HG03342 (cell line): Measurements from ENCODE around the gene CCSER1.

Source experiments
- ATAC-seq: cut with Tn5 transposase; IDR thresholded peaks from one replicate; pipeline ENCODE4 v1.9.1; 2021; ENCODE audit warnings: mild to moderate bottlenecking, moderate library complexity; ENCODE audit not compliant: unreplicated experiment

CCSER1 gene

DNA sequence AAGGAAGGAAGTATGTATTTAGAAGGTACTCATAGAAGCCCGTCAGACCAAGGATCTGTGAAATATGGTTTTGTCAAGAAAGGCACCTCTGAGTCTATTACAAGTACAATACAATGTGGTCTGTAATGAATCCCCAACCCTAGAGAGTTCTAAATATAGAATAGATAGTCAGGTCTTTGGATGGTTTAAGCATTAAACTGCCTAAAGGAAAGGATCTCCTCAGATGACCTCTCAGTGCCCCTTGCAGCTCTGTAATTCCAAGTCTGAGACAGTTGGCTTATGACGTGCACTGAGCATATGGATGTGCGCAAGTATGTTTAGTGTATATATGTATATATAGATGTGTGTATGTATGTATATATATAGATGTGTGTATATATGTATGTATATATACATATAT lies 62.0 kb downstream of the CCSER1 start:
- ATAC-seq, result no peak

DNA sequence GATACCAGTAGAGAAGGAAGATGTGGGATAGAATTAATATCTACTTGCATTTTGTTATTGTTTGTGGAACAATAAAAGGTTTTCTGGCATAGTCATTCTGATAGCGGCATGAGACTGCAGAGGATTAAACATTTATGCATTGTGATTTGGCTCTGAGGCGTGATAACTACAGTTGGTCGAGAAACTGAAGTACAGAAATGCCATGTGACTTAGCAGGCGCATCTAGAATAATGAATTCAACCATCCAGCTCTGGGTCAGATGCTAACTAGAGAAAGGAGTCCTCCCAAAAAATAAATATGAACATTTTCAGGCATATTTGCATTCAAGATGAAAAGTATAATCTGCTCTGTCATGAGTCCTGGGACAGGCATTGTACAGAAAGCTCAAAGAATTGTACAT lies 62.8 kb downstream of the CCSER1 start:
- ATAC-seq, result no peak

DNA sequence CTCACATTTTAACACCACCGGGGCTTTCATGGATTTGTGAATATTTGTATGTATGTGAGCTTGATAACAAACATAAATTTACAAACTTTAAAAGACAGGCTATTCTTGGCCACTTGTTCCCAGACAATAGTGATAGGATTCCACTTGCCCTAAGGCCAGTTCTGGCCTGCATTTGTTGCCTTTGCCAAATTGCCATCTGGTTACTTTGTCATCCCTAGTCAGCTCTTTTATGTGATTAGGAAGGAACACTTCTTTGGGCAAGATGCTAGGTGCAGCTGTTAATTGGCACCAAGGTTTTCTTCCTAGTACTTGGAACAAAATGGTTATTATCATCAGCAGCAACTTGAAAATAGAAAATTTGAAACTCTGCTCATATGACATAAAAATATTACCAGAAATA lies 63.3 kb downstream of the CCSER1 start:
- ATAC-seq, result no peak

DNA sequence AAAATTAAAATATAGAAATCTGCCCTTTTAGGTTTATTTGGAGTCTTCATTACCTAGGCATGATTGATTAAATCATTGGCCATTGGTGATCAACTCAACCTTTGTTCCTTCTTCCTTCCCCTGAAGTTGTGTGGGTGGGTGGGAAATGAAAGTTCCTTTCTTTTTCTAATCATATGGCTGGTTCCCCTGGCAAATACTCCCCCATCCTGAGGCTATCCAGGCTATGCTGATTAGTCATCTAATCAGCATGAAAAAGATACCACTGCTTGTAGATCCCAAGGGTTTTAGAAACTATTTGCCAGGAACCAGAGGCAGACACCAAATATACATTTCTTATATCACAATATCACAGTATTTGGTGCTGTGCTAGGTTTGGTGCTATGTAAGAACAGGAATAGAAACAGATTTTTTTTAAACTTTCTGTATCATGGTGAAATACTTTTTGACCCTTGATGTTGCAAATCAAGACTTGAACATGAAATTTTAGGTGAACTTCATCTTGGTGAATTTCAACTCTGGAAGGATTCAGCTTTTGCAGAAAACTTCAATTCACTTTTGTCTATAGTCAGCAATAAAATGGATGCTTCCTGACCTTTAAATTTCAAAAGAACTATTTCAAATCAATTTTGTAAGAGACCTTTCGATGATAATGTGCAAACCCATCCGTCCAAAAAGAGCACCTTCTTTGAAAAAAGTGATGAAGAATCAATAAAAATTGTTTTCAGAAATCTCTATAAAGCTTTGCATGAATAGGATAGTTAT lies 71.1 kb downstream of the CCSER1 start:
- no peak for ATAC-seq

DNA sequence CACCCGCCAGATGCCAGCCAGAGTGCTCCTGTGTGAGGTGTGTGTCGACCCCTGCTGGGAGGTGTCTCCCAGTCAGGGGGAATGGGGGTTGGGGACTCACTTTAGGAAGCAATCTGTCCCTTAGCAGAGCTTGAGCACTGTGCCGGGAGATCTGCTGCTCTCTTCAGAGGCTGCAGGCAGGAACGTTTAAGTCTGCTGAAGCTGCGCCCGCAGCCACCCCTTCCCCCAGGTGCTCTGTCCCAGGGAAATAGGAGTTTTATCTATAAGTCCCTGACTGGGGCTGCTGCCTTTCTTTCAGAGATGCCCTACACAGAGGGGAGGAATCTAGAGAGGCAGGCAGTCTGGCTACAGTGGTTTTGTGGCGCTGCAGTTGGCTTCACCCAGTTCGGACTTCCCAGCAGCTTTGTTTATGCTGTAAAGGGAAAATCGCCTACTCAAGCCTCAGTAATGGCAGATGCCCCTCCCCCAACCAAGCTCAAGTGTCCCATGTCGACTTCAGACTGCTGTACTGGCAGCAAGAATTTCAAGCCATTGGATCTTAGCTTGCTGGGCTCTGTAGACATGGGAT lies 80.8 kb downstream of the CCSER1 start:
- no peak for ATAC-seq

DNA sequence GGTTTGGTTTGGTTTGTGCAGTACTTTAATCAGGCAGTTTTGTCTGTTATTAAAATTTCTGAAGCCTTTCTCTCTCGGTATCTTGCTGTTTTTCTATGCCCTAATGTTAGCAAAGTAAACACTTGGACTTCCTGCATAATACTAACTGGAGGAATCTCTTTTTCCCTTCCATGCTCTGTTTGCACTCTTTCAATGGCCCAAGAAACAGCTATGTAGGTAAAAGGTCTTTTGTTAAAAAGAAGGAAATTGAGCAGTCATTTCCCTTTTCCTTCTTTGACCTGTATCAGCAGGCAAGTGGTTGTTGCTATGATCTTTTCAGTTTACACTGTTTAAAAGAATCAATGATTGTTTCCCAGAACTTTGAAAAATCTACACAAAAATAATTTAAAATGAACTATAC lies 82.7 kb downstream of the CCSER1 start:
- no peak for ATAC-seq

DNA sequence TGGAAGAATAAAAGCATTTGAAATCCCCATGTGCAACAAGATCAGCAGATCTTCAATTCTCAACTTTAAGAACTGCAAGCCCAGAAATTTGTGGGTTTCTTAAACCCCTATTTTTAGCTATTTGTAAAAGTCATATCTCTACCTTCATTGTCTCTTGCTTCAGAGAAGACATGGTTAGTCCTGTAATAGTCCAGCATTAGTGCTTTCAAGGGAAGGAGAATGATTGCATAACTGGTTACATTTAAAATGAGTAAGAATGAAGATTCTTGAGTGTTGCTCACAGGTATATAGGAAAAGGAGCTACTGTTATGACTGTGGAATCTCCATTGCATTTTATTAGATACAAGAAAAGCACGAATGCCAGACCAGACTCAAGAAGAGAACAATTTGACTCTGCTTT lies 84.0 kb downstream of the CCSER1 start:
- ATAC-seq, result no peak

DNA sequence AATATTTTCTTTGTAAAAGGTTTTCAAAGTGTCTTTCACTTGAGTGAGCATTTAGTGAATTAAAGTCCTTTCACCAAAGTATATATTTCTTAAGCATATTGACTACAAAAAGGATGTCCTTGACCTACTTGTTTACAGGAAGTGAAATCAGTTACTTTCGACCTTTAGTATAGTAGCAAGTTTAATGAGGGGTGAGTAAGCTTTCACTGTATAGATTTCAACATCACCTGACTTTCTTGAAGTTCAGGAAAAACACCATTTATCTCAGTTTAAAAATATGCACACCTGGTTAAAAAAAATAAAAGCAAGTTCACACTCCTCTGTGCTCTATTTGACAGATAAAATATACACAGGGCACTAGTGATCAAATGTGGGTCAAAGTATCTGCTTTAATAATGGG lies 88.1 kb downstream of the CCSER1 start:
- no peak for ATAC-seq

DNA sequence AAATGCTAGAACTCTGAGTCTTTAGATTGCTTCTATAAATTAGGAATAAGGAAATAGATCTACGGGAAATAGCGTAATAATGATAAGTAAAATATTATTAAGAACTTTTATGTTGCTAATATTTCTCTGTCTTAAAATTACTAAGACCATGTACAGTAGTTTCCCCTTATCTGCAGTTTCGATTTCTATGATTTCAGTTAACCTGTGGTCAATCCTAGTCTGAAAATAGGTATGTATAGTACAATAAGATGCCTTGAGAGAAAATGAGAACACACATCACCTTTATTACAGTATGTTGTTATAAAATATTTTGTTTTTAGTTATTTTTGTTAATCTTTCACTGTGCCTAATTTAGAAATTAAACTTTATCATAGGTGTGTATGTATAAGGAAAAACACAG lies 92.6 kb downstream of the CCSER1 start:
- ATAC-seq, result no peak

DNA sequence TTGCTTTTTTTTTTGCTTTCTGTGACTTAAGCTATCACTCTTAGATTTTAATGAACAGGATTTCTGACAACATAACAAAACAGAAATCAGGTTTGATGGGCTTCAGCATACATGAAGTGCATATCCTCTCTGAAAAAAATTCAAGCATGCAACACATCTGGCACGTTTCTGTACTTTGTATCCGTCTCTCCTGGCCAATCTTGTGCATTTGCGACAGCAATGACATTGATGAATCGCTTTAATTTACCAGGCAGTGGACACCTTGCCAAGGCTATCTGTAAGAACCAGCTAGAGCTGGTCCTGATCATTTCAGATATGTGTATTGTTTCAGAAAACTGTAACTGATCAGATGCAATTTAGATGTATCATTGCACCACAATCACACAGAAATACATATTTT lies 93.3 kb downstream of the CCSER1 start:
- ATAC-seq, result no peak

DNA sequence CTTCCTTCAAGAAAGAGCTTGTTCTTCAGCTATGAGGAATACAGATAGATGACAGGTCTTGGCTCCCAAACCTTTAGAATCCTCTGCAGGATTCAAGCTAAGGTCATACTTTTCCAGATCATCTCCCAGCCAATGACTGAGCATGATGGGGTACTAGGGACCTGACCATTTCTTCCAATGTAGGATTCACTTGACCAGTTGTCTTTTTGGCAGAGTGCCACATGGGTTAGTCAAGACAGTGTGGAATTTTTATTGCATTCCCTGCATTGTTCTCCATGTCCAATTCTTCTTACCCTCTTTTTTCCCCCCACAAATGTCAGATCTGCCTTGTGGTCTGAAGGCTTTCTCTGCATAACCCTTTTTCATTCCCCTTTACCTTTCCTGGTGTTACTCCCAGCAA lies 99.5 kb downstream of the CCSER1 start:
- ATAC-seq, result no peak

DNA sequence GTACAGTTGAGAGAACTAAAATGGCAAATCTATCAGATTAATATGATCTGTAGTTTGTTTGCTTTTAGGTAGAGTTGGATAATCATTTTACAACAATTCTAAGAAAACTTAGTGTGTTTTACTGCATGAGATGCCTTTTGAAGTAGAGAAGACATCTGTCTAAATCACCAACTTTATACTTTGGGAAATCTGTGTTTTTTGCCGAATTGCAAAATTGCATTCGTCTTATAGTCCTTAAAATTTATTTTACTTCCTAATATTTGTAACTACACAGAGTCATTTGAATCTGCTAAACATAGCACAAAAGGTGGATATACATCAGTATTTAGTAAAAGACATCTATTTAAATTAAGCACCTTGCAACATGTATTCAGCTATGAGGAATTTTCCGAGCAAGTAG lies 100.0 kb downstream of the CCSER1 start:
- ATAC-seq, result no peak

DNA sequence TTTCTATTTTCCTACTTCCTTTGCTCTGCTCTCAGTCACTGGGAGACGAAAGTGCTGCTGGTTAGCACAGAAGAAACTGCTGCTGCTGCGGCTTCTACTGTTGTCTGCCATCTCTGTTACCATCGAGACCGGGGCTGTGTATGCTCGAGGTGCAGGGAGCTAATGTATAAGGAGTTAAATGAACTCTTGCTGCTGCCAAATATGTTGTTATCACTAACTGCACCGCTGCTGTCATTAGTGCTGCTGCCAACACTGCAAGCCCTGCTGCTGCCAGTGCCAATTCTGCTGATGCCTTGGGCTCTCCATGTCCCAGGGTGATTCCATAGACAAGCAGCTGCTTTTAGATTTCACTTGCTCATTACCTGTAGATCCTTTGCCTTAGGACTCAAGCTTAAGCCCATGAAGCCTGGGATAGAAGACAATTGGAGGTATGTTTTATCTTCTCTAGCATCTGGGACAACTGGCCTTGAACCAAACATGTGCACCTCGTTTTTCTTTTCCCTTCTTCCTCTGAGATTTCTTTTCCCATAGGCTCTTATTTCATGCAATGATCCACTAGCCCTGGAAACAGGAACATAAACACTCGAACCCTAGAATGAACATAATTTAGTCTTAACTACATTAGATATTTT lies 107.8 kb downstream of the CCSER1 start:
- ATAC-seq, result no peak

DNA sequence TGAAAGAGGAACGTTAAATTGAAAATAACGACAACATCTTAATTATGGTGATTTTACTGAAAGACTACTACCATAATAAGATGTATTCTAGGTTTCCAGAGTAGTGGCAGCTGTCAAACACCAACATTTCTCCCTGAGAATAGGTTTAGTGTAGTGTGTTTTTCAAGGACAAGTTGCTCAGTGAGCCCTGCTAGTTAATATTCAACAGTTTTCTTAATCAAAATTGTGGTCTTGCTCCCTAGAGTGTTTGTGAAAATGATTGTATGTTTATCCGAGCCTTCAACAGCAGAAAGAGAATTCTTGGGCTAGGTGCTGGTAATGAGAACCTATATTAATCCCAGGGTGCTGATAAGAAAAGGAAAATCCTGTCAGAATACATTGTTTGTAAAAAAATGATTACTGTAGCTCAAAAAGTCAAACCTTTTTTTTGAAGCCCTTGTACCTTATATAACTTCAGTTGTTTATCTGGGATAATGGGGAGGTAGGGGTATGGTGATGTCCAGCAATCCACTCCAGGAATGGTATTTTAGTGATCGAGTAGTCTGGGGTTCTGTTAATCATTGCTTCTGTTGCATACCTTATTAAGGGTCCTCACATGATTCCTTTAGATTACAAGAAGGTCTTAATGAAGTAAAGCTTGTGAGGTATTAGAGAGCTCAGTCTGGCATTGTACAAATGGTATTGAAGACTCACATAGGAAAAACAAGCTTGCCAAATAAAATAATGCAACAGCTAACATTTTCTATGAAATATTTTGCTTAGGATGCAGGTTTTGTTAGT lies 110.7 kb downstream of the CCSER1 start:
- no peak for ATAC-seq

DNA sequence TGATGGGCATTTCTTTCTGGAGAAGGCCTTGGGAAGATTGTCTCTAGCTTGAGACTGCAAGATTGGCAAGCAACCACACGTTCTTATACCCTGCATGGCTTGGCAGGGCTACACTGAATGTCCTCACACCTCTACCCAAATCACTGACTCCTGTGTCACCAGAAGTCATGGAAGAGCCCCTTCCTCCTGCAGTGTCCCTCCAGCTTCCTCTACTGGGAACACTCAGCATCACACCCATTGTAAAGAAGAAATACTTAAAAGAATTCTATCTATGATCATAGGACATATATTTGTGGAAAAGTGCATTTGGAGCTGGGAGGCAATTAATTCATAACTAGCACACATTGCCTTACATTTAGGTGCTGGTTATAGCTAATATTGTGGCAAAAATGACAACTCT lies 113.1 kb downstream of the CCSER1 start:
- ATAC-seq, result no peak

DNA sequence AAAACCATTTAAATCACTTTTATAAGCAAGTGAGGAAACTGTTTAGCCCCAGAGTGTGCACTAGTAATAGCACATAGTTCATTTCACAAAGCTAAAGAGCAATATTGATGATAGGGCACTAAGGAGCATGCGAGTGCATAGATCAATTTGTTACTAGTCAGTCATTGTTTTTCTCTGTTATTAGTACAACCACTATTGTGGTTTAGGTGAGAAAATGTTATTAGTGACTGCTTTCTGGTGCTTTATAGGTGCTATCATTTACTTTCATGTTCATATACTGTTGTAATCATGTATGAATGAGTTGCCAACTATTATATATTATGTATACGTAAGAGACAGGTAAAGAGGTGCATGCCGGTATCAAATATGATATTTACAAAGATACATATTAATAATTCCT lies 113.8 kb downstream of the CCSER1 start:
- no peak for ATAC-seq

DNA sequence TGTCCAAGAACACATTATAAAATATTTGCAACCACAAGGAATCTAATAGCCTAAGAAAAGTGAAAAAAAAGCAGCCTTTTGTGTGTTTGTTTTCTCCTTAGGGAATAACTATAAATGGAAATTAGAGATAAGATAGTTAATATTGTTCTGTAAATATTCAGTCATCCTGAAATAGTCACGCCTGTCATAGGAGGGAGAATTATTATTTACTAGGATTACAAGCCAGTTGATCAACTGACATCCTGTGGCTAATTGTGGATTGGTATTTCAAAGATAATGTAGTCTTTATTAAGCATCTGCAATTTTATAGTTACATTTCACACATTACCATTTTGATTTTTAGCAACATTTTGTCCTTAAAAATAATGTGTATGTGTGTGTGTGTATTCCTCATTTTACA lies 118.6 kb downstream of the CCSER1 start:
- no peak for ATAC-seq

DNA sequence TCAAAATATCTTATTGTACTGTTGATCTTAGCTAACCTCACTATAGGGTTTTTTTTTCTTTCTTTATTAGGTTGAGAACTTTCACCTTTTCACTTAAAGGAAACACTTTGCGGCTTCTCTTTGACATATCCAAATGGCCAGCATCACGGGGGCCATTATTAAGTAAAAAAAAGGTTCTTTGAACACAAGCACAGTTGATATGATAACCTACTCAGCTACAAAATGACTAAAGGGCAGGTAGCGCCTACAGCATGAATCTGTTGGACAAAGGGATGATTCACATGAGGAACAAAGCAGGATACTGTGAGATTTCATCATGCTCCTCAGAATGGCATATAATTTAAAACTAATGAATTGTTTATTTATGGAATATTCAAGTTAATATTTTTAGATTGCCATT lies 119.6 kb downstream of the CCSER1 start:
- no peak for ATAC-seq

DNA sequence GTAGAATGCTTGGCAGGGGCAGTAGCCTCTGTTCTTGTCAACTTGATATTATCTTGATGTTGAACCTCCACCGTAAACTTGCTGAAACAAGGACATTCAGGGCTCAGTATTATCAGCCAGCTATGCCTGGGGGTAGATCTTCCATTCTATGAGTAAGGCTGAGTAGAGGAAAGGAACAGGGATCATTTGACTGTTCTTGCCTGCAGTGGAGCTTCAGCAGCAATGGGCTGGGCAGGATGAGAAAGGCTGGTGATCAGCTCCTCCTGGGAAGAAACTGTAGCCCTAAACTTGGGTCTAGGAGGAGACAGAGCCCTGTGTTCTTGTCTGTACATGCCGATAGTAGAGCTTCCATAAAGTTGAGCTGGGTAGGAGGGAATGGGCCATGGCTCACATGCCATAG lies 127.2 kb downstream of the CCSER1 start:
- no peak for ATAC-seq

DNA sequence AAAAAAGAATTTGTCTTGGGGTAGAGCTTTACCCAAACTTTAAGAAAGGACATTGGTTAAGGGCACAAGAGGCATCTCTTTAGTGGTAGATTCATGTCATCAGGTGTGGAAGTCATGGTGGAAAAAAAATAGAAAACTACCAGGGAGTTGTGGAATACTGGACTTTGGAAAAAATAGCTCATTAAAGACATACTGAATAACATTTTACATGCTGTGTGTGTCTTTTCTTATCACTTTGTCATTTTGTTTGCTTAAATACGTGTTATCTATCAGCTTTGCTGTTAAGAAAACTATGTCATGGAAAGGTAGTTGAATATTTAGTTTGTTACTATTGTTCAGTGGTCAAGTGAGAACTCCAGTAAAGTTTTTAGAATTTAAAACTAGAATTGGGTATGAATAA lies 147.0 kb downstream of the CCSER1 start:
- ATAC-seq, result no peak

DNA sequence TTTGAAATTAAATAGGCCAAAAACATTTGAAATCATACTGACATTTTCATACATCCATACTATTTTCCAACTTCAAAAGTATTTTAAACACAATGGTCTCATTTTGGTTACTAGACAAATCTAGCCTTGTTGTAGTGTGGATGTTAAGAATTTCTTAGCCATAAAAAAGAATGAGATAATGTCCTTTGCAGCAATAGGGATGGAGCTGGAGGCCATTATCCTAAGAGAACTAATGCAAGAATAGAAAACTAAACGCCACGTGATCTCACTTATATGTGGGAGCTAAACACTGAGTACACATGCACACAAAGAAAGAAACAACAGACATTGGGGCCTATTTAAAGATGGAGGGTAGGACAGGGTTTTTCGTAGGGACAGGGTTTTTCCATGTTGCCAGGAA lies 153.8 kb downstream of the CCSER1 start:
- ATAC-seq, result no peak
